HG03139 (cell line): ENCODE measurements around the gene ZNF778.

ENCODE experiments used
- ATAC-seq: cut with Tn5 transposase; IDR thresholded peaks from one replicate; pipeline ENCODE4 v1.9.1; 2021; ENCODE audit not compliant: unreplicated experiment

The ZNF778 gene

DNA sequence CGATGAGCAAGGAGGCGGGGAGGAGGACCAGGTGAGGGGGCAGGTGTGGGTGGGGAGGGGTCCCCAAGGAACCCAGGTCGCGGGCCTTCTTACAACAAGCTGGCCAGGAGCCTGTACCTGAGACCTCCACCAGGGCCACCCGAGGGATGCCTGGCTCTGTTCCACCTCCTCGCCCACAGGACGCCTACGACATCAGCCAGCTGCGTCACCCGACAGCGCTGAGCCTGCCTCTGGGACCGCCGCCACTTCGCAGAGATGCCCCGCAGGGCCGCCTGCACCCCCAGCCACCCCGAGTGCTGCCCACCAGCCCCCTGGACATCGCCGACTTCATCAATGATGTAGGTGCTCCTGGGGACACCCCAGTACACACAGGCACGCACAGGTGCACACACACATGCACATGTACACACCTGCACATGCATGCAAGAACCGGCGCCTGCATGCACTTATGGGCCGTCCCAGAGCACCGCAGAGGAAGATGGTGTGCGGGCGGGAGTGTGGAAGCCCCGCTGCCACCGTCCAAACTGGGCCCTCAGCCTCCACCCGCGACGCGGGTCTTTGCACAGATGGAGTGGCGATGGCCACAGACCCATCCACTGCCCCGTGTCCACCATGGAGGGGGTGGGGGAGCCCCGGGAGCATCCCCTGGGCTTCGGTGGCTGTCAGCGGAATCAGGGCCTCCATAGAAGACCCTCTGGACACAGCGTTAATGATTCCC is 23.8 kb upstream of the ZNF778 start:
- no peak for ATAC-seq

DNA sequence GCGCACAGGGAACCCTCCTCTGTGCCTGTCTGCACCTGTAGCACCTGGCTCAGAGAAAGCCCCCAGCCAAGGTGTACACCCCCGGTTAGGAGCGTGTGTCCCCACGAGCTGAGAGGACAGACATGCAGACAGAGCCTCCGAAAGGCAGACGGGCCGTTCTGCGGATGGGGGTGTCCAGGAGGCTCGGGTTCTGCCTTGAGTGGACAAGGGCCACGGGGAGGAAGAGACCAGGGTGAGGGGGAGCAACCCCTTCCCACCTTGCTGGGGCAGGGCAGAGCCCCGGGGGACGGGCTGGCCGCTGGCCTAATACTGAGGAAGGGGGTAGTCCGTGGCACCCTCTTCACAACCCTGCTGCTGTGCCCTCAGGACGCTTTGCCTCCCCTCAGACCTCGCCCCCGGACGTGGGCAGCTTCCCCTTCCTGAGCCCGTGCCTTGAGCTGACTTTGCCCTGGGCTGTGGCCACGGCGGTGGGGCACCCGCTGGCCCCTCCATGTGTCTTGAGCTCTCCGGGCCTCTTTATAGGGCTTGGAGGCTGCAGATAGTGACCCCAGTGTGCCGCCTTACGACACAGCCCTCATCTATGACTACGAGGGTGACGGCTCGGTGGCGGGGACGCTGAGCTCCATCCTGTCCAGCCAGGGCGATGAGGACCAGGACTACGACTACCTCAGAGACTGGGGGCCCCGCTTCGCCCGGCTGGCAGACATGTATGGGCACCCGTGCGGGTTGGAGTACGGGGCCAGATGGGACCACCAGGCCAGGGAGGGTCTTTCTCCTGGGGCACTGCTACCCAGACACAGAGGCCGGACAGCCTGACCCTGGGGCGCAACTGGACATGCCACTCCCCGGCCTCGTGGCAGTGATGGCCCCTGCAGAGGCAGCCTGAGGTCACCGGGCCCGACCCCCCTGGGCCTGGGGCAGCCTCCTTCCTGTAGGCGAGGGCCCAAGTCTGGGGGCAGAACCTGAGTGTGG is 22.9 kb upstream of the ZNF778 start:
- no peak for ATAC-seq

DNA sequence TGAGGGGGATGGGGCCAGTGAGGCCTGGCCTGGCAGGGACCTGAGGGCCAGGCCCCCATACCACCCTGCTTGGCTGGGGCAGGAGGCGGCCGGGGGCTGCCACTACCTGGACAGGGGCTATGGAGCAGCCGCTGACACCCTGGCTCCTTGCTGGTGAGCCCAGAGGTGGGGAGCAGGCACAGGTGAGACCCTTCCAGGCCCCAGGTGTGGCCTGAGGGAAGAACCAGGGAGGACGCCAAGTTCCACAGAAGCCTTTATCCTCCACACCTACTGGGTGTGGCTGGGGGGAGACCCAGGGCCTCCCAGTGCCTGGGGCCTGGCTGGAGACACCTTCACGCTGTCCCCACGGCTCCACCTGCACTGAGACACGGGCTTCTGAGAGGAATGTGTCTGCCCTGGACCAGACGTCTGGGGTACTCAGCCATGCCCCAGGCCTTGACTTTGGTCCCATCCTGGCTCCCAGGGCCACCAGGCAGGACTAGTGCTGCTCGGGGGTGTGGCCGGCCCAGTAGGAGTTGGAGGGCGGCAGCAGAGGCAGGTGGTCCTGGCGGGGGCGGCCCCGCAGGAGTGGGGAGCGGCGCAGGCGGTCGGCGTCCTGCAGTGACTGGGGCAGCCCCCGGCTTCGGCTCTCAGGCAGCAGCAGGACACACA is 21.9 kb upstream of the ZNF778 start:
- ATAC-seq: no peak

DNA sequence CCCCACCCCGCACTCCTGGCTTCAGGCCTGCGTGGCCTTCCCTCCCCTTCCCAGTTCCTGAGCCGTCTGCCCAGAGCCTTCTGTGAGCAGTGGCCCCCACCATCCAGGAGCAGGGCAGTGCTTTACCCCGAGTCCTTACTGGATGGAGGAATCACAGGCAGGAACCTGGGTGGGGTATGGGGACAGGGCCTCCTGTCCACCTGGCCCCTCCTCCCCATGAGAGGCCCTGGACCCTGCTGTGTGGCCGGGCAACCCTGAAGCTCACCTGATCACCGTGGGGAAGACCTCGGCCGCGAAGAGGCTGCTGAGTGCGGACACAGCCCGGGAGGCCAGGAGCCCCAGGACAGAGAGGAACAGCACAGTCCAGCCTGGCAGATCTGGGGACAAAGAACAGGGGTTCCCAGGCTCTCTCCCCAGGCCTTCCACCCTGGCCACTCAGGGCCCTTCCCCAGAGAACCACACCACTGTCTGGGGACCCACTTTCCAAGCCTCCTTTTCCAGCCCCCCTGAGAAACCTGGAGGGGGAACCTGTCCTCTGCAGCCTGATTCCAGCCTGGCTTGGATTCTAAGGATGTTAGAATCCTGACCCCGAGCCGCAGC is 20.4 kb upstream of the ZNF778 start:
- no peak for ATAC-seq

DNA sequence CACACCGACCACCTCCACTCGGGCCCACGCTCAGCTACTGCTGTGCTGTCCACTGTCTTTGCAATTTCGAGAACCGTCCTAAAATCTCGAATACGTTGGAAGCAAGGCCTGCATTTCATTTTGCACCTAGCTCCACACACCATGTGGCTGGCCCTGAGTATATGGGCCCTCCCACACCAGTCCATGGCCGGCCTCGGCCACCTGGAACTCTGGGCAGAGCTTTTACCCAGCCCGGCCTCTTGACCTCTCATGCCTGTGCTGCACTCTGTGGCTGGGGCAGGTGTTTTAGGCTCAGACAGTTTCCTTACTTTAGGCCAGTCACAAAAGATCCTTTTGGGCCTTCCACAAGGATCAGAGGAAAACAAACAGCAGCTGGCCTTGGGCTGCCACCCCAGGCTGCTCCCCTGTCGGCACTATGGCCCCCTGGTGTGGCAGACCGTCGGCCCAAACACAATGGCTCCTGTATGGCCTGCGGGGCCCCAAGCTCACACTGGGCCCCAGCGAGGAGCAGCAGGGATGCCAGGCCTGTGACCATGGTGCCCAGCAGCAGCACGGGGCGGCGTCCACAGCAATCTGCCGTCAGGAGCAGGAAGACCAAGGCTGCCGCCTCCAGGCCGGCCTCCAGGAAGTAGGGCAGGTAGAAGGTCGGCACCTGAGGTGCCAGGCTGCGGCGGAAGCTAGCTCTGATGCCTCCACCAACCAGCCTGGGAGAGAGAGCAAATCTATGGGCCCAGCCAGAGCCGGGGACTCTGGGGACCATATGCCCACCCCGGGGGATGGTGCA is 19.7 kb upstream of the ZNF778 start:
- no peak for ATAC-seq

DNA sequence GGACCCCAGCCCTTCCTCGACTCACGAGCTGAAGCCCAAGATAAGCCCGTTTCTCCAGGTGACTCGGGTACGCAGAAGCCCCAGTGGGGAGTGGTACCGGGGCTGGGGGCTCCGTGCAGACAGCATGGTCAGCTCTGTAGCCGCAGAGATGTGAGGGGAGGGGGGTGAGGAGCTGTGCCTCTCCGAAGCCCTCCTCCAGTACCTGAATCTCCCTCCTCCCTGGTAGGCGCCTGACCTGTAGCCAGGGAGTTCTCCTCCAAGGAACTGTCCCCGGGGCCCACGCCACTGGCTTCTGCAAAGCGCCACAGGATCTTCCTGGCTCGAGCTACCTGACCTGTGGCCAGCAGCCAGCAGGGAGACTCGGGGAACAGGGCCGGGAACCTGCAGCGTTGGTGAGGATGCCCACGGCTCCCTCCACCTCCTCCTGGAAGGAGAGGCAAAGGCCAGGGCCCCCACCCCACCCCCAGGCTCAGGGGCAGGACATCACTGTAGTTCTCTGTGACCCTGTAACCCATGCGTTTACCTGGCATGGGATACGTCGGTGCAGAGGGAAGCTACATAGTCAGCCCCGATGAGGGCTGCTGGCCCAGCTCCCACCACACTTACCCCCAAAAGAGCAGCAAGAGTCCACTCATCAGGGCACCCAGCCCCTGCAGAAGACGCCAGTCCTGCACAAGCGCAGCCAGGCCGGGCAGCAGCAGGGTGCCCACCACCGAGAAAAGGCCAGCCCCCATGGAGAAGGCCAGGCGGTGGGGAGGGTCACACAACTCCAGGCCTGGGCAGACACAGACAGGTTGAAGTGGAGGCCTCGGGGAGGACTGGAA is 18.9 kb upstream of the ZNF778 start:
- ATAC-seq: no peak

DNA sequence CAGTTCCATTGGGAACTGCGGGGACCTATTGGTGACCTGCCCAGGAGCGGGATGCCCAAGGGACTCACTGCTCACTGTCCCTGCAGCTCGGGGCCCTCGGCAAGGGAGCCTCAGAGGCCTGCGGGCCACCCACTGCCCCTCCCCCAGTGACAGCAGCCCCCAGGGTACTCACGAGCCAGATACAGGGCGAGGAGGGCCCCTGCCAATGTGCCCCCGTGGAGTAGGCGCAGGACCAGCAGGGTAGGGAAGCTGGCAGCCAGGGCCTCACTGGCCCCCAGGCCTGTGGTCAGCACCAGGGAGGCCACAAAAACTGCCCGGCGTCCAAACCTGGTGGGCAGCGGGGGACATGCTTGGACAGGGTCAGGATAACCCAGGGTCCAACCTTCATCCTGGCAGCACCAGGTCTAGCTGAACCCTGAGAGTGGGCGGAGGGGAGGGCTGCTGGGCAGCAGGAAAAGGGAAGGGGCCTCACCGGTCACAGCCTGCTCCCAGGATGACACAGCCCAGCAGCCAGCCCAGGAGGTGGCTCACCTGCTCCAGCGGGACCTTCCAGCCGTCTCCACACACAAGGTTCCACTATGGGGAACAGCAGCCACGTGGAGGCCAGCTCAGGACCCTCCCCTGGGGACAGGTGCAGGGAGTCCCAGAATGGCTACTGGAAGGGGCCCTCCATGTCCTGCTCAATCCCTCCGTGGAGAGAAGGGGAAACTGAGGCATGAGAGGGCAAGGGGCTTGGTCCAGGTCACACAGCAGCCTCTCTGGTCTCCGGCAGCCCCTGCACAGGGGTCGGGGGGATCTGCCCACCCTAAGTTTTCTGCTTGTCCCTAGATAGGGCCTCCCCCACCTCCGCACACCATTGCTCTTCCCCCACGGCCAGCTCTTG is 18.0 kb upstream of the ZNF778 start:
- no peak for ATAC-seq

DNA sequence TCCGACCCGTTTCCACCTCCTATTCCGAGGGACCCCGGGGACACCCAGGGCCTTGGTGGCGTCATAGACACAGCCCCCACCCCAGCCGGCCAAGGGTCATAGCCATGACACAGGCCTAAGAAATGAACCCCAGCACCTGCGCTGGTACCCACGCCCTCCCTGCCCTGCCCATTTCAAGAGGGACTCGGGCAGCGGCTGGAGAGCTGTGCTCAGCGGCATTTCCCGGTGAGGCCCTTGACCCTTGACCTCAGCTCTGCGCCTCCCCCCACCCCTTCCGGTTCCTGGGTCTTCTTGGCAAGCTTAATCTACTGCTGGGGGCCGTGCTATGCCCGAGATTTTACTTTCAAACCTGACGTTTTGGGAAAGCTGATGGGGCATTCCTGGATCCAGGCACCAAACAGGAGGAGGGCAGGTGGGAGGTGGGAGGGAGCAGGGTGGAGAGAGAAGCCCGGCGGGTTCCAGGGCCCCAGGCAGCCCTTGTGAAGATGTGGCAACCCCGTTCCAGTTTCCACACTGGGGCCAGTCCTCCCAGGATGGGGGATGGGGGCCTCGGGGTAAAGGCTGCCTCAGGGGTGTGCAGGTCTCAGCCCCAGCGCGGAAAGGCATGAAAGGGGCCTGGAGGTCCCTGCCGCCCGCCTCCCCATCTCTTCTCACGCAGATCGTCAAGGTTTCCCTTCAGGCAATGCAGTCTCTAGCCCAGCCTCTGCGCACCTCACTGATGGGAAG is 17.2 kb upstream of the ZNF778 start, which contains the start of gene SLC22A31:
Gene SLC22A31 (minus strand): TSS at position 414 of the 726 bp plus-strand sequence. CDS start 36 bp downstream, at position 378.
- no peak for ATAC-seq

DNA sequence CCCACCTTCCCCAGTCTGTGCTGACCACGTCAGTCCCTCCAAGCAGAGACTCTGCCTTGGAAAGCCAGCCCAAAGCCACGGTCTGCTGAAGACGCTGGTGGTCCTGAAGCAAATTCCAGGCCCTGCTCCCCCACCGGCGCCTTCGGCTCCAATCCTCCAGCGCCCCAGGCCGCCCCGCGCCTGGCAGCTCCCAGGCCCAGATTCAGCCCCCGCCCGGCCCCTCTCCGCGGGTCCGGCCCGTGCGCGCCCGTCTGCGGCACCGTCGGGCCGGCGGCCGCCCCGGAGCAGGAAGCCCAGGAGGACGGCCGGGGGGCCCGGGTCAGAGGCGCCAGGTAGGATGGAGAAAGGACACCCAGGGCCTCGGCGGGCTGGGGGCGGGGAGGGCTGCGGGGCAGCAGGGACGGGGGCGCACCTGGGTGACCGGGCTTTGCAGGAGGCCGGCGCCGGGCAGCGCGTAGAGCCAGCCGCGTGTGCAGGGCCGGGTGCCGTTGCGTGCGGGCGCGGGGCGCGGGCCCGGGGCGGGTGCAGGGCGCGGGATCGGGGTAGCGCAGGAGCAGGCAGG is 16.6 kb upstream of the ZNF778 start:
- ATAC-seq: no peak

DNA sequence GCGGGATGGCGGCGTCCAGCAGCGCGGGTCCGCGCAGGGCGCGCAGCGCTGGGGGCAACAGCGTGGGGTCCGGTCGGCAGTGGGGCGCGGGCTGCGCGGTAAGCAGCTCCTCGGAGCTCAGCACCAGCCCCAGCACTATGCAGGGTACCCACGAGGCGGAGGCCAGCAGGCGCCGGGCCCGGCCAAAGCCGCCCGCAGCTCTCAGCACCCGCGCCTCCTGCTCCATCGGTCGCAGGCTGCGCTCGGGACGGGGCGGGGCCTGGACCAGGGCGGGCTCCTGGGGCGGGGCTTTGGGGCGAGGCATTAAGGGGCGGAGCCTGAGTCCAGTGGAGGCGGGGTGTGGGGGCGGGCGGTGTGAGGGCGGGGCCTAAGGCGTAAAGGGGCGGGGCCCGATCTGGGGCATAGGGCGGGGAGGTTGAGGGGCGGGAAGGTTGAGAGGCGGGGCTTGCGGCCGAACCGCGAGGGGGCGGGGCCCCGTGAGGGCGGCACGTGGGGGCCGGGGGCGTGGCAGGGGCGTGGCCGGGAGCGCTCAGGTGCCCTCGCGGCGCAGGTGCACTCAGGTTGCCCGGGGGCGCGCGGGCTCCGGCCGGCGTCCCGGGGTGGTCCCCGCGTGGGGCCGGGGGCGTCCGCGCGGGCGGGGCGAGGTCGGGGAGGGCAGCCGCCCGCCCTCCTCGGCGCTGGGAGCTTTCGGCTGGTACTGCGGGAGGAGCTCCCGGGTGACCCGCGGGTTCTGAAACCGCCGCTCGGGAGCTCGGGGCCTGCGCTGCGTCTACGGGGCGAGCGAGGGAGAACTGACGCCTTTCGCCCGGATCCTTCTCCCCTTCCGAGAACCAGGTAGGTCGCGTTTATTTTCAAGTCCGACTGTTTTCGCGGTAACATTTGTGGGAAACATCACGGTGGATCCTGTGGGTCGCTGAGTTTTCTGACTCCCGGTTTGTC is 15.8 kb upstream of the ZNF778 start:
- ATAC-seq: no peak

DNA sequence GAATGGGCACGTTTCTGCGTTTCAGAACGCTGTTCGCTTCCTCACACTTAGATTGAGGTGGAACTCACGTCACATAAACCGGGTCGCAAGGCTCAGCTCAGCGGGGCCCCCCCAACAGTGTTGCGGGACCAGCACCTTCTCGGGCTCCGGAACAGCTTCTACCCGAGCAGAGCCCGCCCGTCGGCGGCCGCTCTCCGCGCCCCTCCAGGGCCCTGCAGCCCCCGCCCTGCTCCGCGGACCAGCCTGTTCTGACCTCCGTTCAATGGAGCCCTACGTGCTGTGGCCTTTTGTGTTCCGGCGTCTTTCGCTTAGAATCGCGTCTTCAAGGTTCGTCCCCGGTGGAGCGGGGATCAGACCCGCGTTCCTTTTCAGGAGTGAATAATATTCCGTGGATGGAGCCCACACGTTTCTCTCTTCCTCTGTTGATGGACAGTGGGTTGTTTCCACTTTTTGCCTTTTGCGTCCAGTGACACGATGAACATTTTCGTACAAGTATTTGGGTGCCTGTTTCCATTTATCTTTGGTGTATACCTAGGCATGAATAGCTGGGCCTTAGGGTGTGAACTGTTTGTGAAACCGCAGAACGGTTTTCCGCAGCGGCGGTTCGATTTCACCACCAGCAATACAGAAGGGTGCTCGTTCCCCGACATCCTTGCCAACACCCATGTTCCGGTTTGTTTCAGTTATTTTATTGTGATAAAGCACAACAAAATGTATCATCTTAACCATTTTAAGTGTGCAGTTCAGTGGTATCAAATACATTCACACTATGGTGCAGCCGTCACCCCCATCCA is 14.9 kb upstream of the ZNF778 start:
- no peak for ATAC-seq

DNA sequence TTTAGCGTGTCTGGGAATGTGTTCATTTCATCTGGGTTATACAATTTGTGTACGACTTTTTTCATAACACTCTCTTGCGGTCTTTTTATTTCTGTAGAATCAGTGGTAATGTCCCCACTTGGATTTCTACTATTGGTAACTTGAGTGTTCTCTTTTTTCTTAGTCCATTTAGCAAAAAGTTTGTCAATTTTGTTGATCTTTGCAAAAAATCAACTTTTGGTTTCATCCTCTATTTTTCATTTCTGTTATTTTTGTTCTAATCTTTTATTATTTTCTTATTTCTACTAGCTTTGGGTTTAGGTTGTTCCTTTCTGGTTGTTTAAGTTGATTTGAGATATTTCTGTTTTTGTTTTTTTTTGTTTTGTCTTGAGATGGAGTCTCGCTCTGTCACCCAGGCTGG is 9.5 kb upstream of the ZNF778 start:
- no peak for ATAC-seq

DNA sequence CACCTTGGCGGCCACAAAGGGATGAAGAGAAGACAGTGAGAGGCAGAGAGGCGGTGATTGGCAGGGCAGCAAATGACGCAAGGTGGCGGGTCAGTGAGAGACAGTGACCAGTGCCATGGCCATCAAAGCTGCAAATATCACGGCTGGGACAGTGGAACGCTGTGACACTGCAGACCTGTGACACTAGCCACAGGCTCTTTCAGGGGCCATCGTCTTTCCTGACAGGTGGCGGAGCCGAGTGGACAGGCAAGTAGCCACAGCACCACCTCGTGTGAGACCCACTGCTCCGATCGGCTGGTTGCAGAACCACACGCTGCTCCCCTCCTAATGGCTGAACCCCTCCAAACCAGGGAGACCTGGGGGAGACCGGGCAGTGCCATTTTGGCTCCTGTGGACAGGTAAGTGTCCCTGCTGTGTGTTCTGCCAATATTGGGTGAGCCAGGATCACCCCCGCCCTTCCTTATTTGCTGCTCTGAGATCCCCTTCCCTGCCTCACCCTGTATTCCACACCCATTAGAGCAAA is 7.9 kb upstream of the ZNF778 start:
- ATAC-seq: no peak

DNA sequence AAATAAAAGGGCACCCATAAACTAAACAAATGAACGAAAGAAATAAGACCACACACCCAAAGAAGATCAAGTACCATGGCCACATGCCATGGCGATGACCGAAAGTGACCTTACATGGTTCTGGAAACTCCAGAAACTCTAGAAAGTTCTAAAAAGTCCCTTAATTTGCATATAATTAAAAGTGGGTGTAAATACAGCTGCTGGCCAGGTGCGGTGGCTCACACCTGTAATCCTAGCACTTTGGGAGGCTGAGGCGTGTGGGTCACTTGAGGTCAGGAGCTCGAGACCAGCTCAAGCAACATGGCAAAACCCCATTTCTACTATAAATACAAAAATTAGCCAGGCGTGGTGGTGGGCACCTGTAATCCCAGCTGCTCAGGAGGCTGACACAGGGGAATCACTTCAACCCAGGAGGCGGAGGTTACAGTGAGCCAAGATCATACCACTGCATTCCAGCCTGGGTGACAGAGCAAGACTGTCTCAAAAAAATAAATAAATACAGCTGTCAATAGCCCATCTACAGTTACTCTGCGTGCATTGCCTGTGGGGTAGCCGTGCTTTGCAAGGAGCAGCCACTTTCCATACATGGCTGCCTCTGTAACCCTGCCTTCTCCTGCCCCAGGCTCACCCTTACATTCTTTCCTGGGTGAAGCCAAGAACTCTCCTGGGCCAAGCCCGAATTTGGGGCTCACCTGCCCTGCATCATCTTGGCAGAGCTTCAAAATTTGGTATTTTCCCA is 7.2 kb upstream of the ZNF778 start:
- ATAC-seq: no peak
